ENCODE results near the gene IFRD2.
"Not testable (repeated sequence)": the region's sequence is repeated elsewhere in the genome, so short reads cannot be mapped to it uniquely, and the experiment has no call there.

The IFRD2 gene

GRCh38 chr3:50276762-50277101 lies 15.5 kb downstream of the IFRD2 start:
- no peak overlapping the region for H3K4me3 ChIP-seq (ENCODE audit: low read depth, low read length)
- TF ChIP-seq CTCF (IDR thresholded peaks at IDR 0.05; ENCODE audit: borderline replicate concordance, insufficient read depth, low read depth, low read length), result no peak

- TF ChIP-seq CTCF (IDR thresholded peaks at IDR 0.05; ENCODE audit: borderline replicate concordance, insufficient read depth, low read depth, low read length), result no peak
- no peak overlapping the region for H3K4me3 ChIP-seq (ENCODE audit: low read depth, low read length)
Observed at GRCh38 chr3:50275996-50276761, 16.1 kb downstream of the IFRD2 start.

- H3K4me3 ChIP-seq (ENCODE audit: low read depth, low read length), result no peak overlapping the region
- no peak for TF ChIP-seq CTCF (IDR thresholded peaks at IDR 0.05; ENCODE audit: borderline replicate concordance, insufficient read depth, low read depth, low read length)
Observed at GRCh38 chr3:50275141-50275995, 16.9 kb downstream of the IFRD2 start.

GRCh38 chr3:50274371-50275104 lies 17.7 kb downstream of the IFRD2 start:
- no peak overlapping the region for H3K4me3 ChIP-seq (ENCODE audit: low read depth, low read length)
- TF ChIP-seq CTCF (IDR thresholded peaks at IDR 0.05; ENCODE audit: borderline replicate concordance, insufficient read depth, low read depth, low read length), result peak; percentile 76

- no peak for TF ChIP-seq CTCF (IDR thresholded peaks at IDR 0.05; ENCODE audit: borderline replicate concordance, insufficient read depth, low read depth, low read length)
- H3K4me3 ChIP-seq (ENCODE audit: low read depth, low read length), result no peak overlapping the region
Observed at GRCh38 chr3:50273689-50274065, 18.6 kb downstream of the IFRD2 start.

GRCh38 chr3:50272911-50273688 lies 19.1 kb downstream of the IFRD2 start:
- no peak overlapping the region for H3K4me3 ChIP-seq (ENCODE audit: low read depth, low read length)
- TF ChIP-seq CTCF (IDR thresholded peaks at IDR 0.05; ENCODE audit: borderline replicate concordance, insufficient read depth, low read depth, low read length), result peak; percentile 97

- not testable (repeated sequence) for H3K4me3 ChIP-seq (ENCODE audit: low read depth, low read length)
Observed at GRCh38 chr3:50272538-50272910, 19.7 kb downstream of the IFRD2 start.

Data from GM12875 (cell line).